Effector memory CD4-positive, alpha-beta T cell (primary cell): ENCODE results near the gene KAT5.
"Not testable (repeated sequence)": the region's sequence is repeated elsewhere in the genome, so short reads cannot be mapped to it uniquely, and the experiment has no call there.

ENCODE experiments used
- DNase-seq, 3 donors: peaks; one replicate each; pipeline ENCODE4 v3.0.0-alpha.2; 2020
- H3K27ac ChIP-seq: 2 replicates; pipeline ENCODE4 v1.7.0; 2013; ENCODE audit warnings: mild to moderate bottlenecking, low read length, moderate library complexity; ENCODE audit not compliant: insufficient read depth, poor library complexity, severe bottlenecking
- H3K27me3 ChIP-seq: replicated peaks from 2 replicates; pipeline ENCODE4 v1.7.0; 2013; ENCODE audit warnings: mild to moderate bottlenecking, low read length; ENCODE audit not compliant: insufficient read depth, control insufficient read depth, poor library complexity, severe bottlenecking
- H3K36me3 ChIP-seq: 2 replicates; pipeline ENCODE4 v1.7.0; 2013; ENCODE audit warnings: mild to moderate bottlenecking, low read length, moderate library complexity; ENCODE audit not compliant: control insufficient read depth, insufficient read depth
- H3K4me1 ChIP-seq: 2 replicates; pipeline ENCODE4 v1.7.0; 2013; ENCODE audit warnings: low read length, mild to moderate bottlenecking; ENCODE audit not compliant: control insufficient read depth, insufficient read depth, poor library complexity, severe bottlenecking
- H3K4me3 ChIP-seq: 2 replicates; pipeline ENCODE4 v1.7.0; 2013; ENCODE audit warnings: low read length, low read depth, mild to moderate bottlenecking; ENCODE audit not compliant: insufficient read depth, poor library complexity, severe bottlenecking
- H3K9me3 ChIP-seq: 2 replicates; pipeline ENCODE4 v1.7.0; 2013; ENCODE audit warnings: mild to moderate bottlenecking, low read length, moderate library complexity; ENCODE audit not compliant: control insufficient read depth
- total RNA-seq, 3 donors: gene quantifications; one replicate each; lab custom pipeline; 2026; lab: John Stamatoyannopoulos, UW

The KAT5 gene
- total RNA-seq, result 69.5 to 81.7 (median 76.7) reads per million in 3 donors

- H3K4me3 ChIP-seq, result peak within 1 kb of the TSS; percentile 86
- no peaks in the 10 kb centered on the region for H3K27me3 ChIP-seq
- H3K9me3 ChIP-seq, result no peaks in the 10 kb centered on the region
- H3K36me3 ChIP-seq, result peaks cover 38% of the 10 kb centered on the region
- peak within 1 kb of the TSS; percentile 97 for H3K27ac ChIP-seq
- DNase-seq, result peak; percentile 92 to 98 (median 97)
- peaks cover 8% of the 10 kb centered on the region for H3K4me1 ChIP-seq
These were observed at the start of gene KAT5 for GRCh38 chr11:65711785-65712632. TSS of gene KAT5 (plus strand) at chr11:65712252. CDS start at chr11:65712268, 16 bp downstream.

GRCh38 chr11:65662799-65663638, 49.0 kb upstream of the KAT5 start, which contains the start of gene RELA:
TSS of gene RELA (minus strand) at chr11:65662916. CDS start at chr11:65662832, 84 bp downstream.
- peaks cover 36% of the 10 kb centered on the region for H3K36me3 ChIP-seq
- no peaks in the 10 kb centered on the region for H3K9me3 ChIP-seq
- no peaks in the 10 kb centered on the region for H3K27me3 ChIP-seq
- DNase-seq, result peak; percentile 86 to 91 (median 89)
- peaks cover 24% of the 10 kb centered on the region for H3K4me1 ChIP-seq
- H3K27ac ChIP-seq, result peak within 1 kb of the TSS; percentile 100
- H3K4me3 ChIP-seq, result peak within 1 kb of the TSS; percentile 87

GRCh38 chr11:65663639-65664200, 48.3 kb upstream of the KAT5 start:
- Histone ChIP-seq H3K27me3 (no peaks in the 10 kb centered on the region), H3K4me3 (peak overlapping the region; percentile 87), H3K27ac (peak overlapping the region; percentile 100), H3K9me3 (no peaks in the 10 kb centered on the region), H3K4me1 (peaks cover 24% of the 10 kb centered on the region), H3K36me3 (peaks cover 29% of the 10 kb centered on the region)
- DNase-seq, result no peak

GRCh38 chr11:65672180-65672860, 39.7 kb upstream of the KAT5 start:
- H3K36me3 ChIP-seq, result no peaks in the 10 kb centered on the region
- H3K9me3 ChIP-seq, result no peaks in the 10 kb centered on the region
- no peak overlapping the region for H3K4me3 ChIP-seq
- no peak for DNase-seq
- no peak overlapping the region for H3K27ac ChIP-seq
- H3K4me1 ChIP-seq, result no peaks in the 10 kb centered on the region
- no peaks in the 10 kb centered on the region for H3K27me3 ChIP-seq

GRCh38 chr11:65672982-65673381, 39.1 kb upstream of the KAT5 start:
- H3K36me3 ChIP-seq, result no peaks in the 10 kb centered on the region
- no peak overlapping the region for H3K4me3 ChIP-seq
- H3K27ac ChIP-seq, result no peak overlapping the region
- no peaks in the 10 kb centered on the region for H3K9me3 ChIP-seq
- DNase-seq, result no peak
- no peaks in the 10 kb centered on the region for H3K4me1 ChIP-seq
- no peaks in the 10 kb centered on the region for H3K27me3 ChIP-seq

GRCh38 chr11:65680192-65680743, 31.8 kb upstream of the KAT5 start:
- Histone ChIP-seq H3K4me1 (no peaks in the 10 kb centered on the region), H3K27ac (no peak overlapping the region), H3K9me3 (no peaks in the 10 kb centered on the region), H3K36me3 (no peaks in the 10 kb centered on the region), H3K27me3 (no peaks in the 10 kb centered on the region), H3K4me3 (no peak overlapping the region)
- no peak for DNase-seq

GRCh38 chr11:65683480-65683879, 28.6 kb upstream of the KAT5 start:
- not testable (repeated sequence) for H3K27me3 ChIP-seq, H3K27ac ChIP-seq, H3K36me3 ChIP-seq, H3K4me3 ChIP-seq, H3K9me3 ChIP-seq, DNase-seq, H3K4me1 ChIP-seq

GRCh38 chr11:65685981-65686380, 26.1 kb upstream of the KAT5 start:
- no peak for DNase-seq
- H3K4me3 ChIP-seq, result no peak overlapping the region
- H3K27me3 ChIP-seq, result no peaks in the 10 kb centered on the region
- no peak overlapping the region for H3K27ac ChIP-seq
- no peaks in the 10 kb centered on the region for H3K4me1 ChIP-seq
- no peaks in the 10 kb centered on the region for H3K36me3 ChIP-seq
- no peaks in the 10 kb centered on the region for H3K9me3 ChIP-seq

GRCh38 chr11:65691847-65692246, 20.2 kb upstream of the KAT5 start:
- not testable (repeated sequence) for H3K27ac ChIP-seq, H3K27me3 ChIP-seq, DNase-seq, H3K36me3 ChIP-seq, H3K4me1 ChIP-seq, H3K9me3 ChIP-seq, H3K4me3 ChIP-seq
